Activated CD4-positive, alpha-beta T cell treated with anti-CD3 and anti-CD28 coated beads, Interleukin-10, Interleukin-2, amounts not matched to agents 100 ng/mL and 50 ng/mL, durations not matched to agents 16 hours and 8 hours (primary cell): ENCODE measurements around the gene MYL3.
A peak's percentile ranks its signal among the peaks of the same experiment; 100 is the strongest.
"Not testable (repeated sequence)": the region's sequence is repeated elsewhere in the genome, so short reads cannot be mapped to it uniquely, and the experiment has no call there.

Experiments
- DNase-seq: peaks from one replicate; pipeline ENCODE4 v3.0.0-alpha.2; 2020

The MYL3 gene

DNA sequence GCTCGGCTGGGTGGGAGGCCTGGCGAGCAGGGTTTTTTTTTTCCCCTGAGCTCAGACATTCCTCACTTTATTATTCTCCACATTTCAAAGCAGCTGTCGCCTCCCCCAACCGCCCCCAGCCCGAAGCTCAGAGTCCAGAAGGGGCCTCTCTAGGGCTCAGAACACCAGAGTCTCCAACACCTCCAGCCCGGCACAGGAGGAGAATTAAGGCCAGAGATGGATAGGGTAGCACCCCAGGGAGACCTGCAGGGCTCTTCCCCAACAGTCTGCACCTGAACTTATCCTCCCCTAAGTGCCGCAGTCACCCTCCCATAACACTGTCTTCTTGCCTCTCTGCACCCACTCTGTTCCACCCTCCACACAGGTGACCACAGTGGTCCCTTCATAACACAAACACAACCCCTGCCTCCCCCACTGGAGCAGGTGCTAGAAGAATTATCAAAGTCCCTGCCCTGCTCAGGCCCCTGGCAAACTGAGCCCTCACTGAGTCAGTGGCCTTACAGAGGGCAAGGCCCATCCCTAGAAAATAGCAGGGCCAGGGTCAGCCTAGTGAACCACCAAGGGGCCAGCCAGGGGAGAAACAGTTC, 14.1 kb downstream of the MYL3 start:
- DNase-seq: no peak

DNA sequence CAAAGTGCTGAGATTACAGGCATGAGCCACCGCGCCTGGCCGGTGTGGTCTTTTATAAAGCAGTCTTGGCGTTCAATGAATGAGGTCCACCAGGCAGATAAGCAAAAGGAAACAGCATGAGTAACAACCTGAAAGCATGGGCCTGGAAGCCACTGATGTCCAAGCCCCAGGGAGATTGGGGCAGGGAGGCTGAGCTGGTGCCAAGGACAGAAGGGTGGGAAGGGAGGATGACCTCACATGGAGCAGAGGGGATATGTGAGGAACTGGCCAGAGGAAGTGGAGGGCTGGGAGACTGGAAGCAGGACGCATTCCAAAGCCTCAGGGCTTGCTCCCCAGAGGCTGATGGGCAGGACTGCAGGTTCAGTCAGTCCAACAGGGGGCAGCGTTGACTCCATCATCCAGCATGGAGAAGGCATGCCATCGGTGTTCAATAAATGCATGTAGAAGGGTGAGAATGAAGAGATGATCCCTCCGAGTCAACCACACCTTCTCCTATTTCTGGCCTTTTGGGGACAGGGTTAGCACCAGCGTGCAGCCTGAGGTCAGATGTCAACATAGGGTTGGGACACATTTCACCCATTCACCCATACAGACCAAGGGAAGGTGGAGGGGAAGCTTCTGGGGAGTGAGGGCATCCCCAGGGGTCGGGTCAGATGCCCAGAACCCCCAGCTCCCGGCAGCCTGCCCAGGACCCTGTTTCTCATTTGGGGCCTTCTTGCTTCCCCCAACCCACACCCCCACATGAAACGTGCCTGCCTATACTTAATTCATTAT, 14.8 kb downstream of the MYL3 start:
- peak; percentile 59 for DNase-seq

DNA sequence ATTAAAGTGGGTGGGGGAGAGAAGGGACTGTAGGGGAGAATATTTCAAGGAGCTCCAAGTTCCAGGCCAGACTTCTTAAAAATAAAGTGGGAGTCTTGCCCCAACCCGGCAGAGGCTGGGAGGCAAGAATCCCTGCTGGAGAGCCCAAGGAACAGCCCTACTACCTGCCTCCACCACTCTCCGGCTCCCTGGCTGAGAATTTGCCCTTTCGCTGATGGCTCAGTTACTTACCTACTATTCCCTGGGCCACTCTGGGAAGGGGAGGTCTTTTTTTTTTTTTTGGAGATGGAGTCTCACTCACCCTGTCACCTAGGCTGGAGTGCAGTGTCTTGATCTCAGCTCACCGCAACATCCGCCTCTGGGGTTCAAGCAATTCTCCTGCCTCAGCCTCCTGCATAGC, 15.5 kb downstream of the MYL3 start:
- no peak for DNase-seq

DNA sequence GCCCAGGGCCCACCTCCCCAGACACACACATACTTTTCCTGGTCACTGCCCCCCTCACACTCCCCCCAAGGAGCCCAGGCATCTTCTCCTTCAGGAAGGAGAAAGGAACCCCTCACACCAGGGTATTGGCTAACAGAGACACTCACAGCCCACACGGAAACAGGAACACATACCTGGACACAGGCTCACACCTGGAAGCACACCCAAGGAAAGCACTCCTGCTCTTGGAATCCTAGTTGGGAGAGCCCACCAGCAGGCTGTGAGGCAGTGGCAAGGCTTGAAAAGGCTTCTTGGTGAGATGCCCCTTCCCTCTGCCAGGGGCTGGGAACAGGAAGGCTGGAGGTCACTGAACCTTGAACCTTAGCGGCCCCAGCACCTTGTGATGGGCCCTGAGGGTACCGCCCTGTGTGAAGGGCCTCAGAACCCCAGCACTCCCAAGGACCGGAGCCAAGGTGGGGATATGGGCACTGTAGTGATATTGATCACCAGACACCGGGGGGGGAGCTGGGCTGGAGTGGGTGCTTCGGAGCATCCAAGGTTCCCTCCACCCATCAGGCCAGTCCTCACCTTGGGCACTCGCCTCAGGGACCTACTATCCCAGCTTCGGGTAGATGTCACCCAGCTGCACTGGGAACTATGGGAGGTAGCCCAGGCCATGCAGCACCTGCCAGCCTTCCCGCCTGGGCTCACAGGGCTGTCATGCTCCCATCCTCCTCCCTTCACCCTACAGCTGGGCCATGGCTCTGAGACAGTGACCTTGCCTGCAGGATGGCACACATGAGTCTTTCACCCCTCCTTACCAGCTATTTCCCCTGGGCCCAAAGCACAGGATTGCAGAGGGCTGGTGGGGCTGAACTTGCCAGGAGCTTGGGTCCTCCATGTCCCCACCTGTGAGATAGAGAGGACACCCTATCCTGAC, 16.4 kb downstream of the MYL3 start:
- DNase-seq: no peak

DNA sequence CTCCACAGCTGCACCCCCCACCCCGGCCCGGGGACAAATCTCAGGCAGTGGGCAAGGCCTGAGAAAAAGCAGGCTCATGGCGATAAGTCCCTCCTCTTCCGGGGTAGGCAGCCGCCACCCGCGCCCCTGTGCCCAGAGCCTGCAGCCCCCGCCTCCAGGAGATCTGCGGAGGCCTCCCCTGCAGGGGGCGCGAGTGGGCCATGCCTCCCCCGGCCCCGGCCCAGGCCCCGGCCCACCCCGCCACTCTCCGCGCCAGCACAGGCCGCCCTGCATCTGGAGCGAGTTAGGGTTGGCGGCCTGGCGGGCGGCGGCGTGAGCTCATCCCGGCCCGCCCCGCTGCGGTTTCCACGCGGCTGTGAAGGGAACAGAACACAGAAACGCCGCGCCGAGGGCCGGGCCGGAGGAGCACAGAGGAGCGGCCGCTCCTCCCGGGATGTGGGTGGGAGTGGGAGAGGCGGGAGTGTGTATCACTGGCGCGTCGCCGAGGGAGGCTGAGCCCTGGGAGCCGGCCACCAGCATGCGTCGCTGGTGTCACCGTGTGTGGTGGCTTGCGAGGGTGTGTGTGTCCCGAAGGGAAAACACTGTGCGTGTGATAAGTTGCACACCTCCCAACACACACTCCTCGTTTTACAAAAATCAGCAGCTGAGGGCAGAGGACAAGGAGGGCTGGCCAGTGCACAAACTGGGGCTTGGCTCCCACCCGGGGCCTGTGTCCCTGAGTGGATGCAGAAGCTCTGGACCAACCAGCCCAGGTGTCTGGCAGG, 17.2 kb downstream of the MYL3 start:
- DNase-seq: peak; percentile 79

DNA sequence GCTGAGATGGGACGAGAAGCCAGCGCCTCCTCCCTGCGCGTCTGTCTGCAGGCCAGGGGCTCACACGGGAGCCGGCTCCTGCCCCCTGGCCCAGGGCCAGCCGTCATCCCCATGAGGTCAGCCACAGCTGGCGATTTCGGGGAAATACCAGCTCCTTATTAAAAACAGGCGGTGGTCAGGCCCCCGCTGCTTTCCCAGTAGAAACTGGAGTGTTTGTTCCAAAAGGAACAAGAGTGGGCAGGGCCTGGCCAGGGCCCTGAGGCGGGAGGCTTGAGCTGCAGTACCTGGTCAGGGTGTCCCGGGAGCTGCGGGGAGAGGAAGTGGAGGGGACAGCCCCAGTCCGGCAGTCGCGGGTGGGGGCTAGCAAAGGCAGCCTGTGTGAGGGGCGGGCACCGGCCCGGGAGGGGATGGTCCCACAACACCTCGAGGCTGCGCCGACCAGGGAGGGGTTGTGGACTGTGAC, 17.8 kb downstream of the MYL3 start:
- no peak for DNase-seq

DNA sequence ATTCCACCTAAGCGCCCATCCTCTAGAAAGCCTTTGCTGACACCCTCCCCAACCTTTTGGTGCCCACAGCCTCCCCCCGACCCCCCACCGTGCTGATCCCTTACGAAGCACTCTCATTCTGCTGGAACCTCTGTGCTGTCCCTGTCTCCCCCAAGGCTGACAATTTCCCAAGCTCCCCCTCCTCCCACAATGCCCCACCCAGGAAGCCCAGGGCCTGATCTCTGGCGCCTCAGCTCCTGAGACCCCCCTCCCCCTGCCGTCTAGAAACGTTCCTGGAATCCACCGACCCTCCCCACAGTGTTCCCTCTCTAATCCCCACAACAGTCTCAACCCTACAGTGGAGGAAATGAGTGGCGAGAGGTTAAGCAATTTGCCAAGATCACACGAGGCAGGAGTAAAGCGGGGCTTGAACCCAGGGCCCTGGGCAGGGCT, 18.3 kb downstream of the MYL3 start:
- DNase-seq: no peak

DNA sequence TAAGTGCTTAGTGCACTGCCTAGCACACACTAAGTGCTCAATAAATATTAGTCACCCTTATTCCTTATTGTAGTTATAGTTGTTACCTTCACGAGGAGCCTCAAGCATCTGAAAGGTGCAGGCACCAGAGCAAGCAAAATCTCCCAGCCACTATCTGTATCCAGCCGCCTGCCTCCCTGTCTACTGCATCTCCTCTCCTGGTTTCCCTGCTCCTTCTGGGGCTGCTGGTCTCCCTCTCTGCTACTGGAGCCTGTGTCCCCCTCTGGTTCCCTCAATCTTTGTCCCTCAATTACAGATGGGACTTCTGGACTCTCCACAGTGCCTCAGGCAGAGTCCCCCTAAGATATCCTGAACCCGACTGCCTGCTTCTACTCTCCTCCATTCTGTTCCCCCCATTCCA, 18.8 kb downstream of the MYL3 start:
- no peak for DNase-seq

DNA sequence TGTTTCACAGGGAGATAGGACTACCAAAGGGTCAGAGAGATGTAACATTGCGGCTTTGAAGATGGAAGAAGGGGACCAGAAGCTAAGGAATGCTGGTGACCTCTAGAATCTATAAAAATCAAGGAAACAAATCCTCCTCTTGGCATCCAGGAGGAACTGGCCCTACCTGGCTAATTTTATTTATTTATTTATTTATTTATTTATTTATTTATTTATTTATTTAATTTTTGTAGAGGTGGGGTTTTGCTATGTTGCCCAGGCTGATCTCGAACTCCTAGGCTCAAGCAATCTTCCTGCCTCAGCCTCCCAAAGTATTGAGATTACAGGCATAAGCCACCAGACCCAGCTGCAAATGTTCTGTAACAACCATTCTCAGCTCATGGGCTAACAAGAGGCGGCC, 19.7 kb downstream of the MYL3 start:
- no peak for DNase-seq

DNA sequence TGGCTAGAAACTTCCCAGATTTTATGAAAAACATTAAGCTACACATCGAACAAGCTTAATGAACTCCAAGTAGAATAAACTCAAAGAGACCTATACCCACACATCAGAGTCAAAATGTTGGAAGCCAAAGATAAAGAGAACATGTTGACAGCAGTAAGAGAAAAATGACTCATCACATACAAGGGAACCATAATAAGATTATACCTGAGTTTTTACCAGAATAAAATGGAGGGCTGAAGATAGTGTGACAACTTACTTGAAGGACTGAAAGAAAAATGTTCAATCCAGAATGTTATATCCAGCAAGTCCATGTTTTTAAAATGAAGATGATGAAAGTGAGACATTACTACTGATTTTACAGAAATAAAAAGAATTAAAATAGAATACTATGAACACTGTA, 22.8 kb downstream of the MYL3 start:
- DNase-seq: no peak

DNA sequence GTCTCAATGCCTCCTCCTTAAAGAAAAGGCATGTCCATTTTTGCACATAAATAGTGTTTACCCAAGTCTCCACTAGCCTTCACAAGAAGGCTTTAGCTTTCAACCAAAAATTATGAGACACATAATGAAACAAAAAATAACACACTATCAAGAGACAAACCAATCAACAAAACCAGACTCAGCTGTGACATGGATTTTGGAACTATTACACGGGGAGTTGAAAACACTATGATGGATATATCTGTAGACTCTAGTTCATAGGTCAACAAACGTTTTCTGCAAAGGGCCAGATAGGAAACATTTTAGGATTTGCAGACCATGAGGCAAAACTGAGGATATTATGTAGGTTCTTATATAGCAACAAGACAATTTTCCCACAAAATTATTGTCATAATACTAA, 24.9 kb downstream of the MYL3 start:
- no peak for DNase-seq

DNA sequence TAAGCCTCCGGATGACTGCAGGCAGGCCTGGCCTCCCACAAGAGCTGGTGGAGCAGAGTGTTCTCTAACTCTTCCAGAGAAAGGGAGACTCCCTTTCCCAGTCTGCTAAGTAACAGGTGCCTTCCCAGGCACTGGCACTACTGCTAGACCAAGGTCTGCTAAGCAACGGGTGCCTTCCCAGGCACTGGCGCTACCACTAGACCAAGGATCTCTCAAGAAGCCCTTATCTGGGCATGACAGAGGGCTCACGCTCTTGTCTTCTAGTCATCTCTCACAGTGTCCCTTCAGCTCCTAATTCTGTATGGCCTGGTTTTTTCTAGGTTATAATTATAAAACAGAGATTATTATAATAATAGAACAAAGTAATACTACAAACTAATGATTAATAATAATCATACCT, 27.8 kb downstream of the MYL3 start:
- no peak for DNase-seq

DNA sequence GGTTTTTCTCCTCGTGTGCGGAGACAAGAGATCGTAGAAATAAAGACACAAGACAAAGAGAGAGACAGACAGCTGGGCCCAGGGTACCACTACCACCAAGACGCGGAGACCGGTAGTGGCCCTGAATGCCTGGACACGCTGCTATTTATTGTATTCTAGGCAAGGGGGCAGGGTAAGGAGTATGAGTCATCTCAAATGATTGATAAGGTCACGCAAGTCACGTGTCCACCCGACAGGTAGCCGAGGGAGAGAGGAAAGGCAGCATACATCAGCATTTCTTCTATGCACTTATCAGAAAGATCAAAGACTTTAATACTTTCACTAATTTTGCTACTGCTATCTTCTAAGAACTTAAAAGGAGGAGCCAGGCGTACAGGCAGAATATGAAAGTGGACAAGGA, 28.2 kb downstream of the MYL3 start:
- DNase-seq: no peak

DNA sequence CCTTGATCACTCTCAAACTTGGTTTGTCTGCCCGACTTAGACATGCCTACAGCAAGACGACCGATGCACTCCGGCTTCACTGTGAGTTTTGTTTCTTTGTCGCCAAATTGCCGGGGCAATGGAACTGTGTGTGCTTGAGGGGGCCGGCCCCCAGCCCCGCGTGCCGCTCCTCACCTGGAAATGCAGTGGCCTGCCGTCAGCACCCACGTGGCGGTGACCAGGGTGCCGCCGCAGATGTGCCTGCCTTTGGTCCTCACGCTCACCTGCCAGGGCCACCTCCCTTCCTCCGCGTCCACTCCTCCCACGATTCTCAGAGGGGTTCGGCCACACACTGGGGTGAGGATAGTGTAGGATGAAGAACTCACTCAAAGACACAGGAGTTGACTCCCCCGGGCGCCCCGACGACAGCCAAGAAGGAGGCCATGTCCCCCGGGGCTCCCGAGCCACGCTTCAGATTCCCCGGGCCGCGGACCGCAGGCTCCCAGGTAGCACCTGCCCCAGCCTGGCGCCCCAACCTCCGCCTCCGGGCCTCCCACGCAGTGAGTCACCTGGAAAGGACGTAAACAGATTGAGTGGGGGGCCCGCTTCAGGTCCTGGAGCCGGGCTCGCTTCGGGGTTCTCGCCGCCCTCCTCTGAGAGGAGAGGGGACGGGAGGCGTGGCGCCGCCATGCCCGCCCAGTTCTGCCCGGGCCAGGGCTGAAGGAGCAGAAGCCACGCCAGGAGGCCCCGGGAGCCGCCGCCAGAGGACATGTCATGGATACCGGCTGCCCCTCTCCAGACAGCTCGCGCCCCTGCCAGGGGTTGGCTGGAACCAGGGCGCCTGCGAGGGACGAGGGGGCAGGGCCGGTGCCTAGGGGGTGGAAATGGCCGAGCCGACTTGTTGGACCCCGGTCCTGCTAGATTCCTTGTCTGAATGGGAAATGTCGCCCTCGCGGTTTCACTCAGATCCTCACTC, 29.6 kb downstream of the MYL3 start:
- DNase-seq: no peak

DNA sequence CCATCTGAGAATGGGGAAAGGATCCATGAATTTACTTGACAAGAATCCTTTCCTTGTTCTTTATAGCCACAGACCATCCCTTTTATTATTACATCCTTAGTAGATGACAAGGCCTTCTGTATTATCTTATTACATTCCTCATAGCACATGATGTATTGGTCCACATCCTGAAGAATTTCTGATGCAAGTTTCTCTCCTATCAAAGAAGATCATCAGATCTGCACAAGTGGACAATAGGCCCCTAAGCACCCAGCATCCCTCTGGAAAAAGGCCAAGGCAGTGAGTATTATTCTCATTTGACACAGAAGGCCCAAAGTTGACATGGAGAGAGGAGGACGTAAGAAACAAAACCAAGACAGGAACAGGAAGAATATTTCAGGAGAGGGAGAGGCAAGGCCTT, 31.4 kb downstream of the MYL3 start:
- DNase-seq: no peak

DNA sequence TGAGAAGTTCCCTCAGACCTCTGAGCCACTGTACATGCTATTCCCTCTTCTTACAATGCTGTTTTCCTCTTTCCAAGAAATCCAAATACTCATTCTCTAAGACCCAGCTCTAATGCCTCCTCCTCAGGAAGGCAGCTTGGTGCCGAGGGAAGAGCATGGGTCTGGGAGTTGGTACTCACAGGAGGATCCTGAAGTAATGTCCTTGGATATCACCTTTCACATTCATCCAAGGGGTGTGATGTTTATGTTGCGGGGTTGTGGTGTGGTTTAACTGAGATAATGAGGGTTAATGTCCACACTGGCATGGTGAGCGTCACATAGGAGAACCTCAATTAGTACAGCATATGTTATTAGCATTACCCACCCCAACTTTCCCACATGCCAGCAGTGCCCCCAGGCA, 31.9 kb downstream of the MYL3 start:
- DNase-seq: no peak

DNA sequence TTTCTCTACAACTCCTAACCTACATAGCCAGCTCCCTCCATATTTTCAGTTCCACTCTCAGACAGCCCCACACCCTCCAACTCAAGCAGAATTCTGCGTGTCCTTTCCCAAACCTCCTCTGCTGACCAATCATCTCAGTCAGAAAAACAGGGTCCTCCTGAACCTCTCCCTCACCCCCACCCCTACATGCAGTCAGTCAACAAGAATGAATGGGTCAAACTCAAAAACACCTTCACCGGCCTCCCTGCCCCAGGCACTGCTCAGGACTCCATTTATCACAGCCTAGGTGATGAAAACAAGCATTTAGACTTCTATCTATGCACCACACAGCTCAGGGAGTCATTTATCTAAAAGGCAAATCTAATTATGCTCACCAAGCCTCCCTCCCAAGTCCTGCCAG, 32.4 kb downstream of the MYL3 start:
- no peak for DNase-seq

DNA sequence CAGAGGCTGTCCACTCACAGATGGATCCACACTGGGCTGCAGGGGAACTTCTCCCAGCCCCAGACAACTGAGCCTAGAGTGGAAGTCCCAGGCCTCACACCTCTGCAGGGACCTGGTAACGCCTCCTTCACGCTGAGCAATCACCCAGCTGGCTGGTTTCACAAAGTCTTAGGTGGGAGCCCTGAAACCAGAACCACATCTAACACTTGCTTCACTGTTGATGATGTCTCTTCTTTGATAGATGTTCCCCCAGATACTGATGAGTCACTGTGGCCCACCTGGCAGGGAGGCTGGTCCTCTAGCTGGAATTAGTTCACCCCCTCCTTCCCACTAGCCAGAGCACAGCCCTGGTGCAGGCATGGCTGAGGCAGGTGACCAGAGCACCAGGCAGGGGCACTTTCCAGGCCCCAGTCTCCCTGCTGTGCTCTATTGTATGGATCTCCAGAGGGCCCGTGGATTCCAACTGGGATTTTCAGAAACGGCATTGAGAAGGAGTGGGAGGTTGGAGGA, 33.5 kb downstream of the MYL3 start:
- DNase-seq: peak; percentile 48

DNA sequence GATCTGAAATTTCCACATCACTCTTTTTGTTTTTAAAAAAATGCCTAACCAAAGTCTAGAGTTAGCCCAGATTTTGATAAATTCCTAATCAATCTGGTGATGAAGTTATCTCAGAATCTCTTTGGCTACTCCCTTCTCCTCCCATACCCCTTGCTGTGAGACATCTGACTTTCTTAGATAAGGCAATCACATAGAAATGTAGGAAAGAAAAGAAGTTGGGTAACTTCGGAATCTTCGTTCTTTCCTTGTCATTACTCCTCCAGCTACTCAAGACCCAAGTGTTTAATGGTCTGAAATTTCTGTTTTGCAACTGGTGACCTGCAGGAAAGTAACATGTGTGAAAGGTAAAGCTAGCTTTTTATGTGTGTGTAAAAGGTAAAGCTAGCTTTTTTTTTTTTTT, 37.8 kb downstream of the MYL3 start:
- no peak for DNase-seq

DNA sequence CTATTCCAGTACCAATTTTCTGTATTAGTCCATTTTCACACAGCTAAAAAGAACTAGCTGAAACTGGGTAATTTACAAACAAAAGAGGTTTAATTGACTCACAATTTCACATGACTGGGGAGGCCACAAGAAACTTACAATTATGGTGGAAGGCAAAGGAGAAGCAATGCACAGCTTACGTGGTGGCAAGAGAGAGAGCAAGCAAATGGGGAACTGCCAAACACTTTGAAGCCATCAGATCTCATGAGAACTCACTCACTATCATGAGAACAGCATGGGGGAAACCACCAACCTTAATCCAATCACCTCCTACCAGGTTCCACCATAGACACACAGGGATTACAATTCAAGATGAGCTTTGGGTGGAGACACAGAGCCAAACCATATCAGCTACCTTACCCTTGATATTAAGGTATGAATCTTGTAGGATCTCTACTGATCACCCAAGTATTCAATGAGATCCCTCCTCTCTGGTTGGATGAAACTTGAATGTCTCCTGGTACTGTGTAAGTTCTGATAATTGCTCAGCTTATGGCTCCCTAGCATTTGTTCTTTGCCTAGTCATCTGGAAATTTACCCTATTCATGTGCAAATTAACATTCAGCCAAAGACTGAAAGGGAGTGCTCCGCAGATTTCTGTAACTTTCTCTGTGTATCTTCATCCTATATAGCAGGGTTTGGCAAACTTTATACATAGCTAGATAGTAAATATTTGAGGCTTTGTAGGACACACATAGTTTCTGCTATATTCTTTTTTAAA, 38.9 kb downstream of the MYL3 start:
- DNase-seq: no peak

DNA sequence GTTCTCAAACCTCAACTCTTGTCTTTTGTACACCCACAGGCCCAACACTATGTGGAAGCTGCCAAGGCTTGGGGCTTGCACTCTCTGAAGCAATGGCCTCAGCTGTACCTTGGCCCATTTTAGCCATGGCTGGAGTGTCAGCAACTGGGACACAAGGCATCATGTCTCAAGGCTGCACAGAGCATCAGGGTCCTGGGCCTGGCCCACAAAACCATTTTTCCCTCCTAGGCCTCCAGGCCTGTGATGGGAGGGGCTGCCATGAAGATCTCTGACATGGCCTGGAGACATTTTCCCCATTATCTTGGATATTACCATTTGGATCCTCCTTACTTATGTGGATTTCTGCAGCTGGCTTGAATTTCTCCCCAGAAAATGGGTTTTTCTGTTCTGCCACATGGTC, 39.9 kb downstream of the MYL3 start:
- not testable (repeated sequence) for DNase-seq
